ENCODE measurements around the gene HADH.

The HADH gene

GRCh38 chr4:108024085-108024877 is 34.6 kb downstream of the HADH start:
- intact Hi-C loops (cut with DNase I) = no loop called here

GRCh38 chr4:108024878-108025165 is 35.1 kb downstream of the HADH start:
- DNase-seq = no peak
- intact Hi-C loops (cut with DNase I) = loop anchor here (5.0 kb wide), 1 partner anchor 547 kb away; no protein-coding TSS in a partner anchor

More at GRCh38 chr4:108024085-108024877, 34.6 kb downstream of the HADH start:
- no peak for DNase-seq

GRCh38 chr4:108029016-108029720 is 39.5 kb downstream of the HADH start:
- intact Hi-C loops (cut with DNase I) = loop anchor here (5.0 kb wide), 1 partner anchor 543 kb away; no protein-coding TSS in a partner anchor
- peak in 1 of 42 donors; percentile 10 for DNase-seq

GRCh38 chr4:108029731-108030130 is 40.0 kb downstream of the HADH start:
- DNase-seq = no peak
- intact Hi-C loops (cut with DNase I) = loop anchor here (5.0 kb wide), 1 partner anchor 543 kb away; no protein-coding TSS in a partner anchor

- intact Hi-C loops (cut with DNase I) = no loop called here
- DNase-seq = peak in 34 of 42 donors; percentile 12 to 73 (median 44)
These were observed 40.6 kb downstream of the HADH start for GRCh38 chr4:108030332-108030731.

- DNase-seq = no peak
- intact Hi-C loops (cut with DNase I) = no loop called here
These were observed 41.9 kb downstream of the HADH start for GRCh38 chr4:108031427-108032083.

GRCh38 chr4:108033348-108033747 is 43.7 kb downstream of the HADH start:
- no peak for DNase-seq
- intact Hi-C loops (cut with DNase I) = no loop called here

GRCh38 chr4:108034565-108034964 is 44.9 kb downstream of the HADH start:
- DNase-seq = peak in 32 of 42 donors; percentile 9 to 70 (median 47)
- intact Hi-C loops (cut with DNase I) = no loop called here

GRCh38 chr4:108035691-108036090 is 46.0 kb downstream of the HADH start:
- no peak for DNase-seq
- intact Hi-C loops (cut with DNase I) = no loop called here

- intact Hi-C loops (cut with DNase I) = no loop called here
- no peak for DNase-seq
These were observed 46.5 kb downstream of the HADH start for GRCh38 chr4:108036213-108036612.

- no peak for DNase-seq
- intact Hi-C loops (cut with DNase I) = no loop called here
These were observed 48.2 kb downstream of the HADH start for GRCh38 chr4:108037884-108038283.

- intact Hi-C loops (cut with DNase I) = no loop called here
- no peak for DNase-seq
These were observed 53.2 kb downstream of the HADH start for GRCh38 chr4:108042927-108043326.

- intact Hi-C loops (cut with DNase I) = no loop called here
- DNase-seq = no peak
These were observed 53.8 kb downstream of the HADH start for GRCh38 chr4:108043526-108043925.

GRCh38 chr4:108044951-108045686 is 55.4 kb downstream of the HADH start:
- intact Hi-C loops (cut with DNase I) = no loop called here
- DNase-seq = no peak

GRCh38 chr4:108045687-108046024 is 56.0 kb downstream of the HADH start:
- DNase-seq = peak in 12 of 42 donors; percentile 12 to 65 (median 24)
- intact Hi-C loops (cut with DNase I) = no loop called here

GRCh38 chr4:108047199-108047598 is 57.5 kb downstream of the HADH start:
- intact Hi-C loops (cut with DNase I) = no loop called here

GRCh38 chr4:108048157-108048556 is 58.5 kb downstream of the HADH start:
- DNase-seq = no peak
- intact Hi-C loops (cut with DNase I) = no loop called here

More at GRCh38 chr4:108047199-108047598, 57.5 kb downstream of the HADH start:
- no peak for DNase-seq

- no peak for DNase-seq
- intact Hi-C loops (cut with DNase I) = no loop called here
These were observed 59.3 kb downstream of the HADH start for GRCh38 chr4:108048997-108049396.

- intact Hi-C loops (cut with DNase I) = no loop called here
- DNase-seq = no peak
These were observed 59.7 kb downstream of the HADH start for GRCh38 chr4:108049406-108049805.

All from head of caudate nucleus (tissue), 42 donors.